Ovary (tissue), 3 donors: Measurements from ENCODE around the gene LZTFL1.

Experiments used
- CTCF ChIP-seq, 3 donors: fragments of 450-650 bp in 2 of 3; fragments of 200-600 bp in 1 of 3; IDR thresholded peaks; one replicate each; pipeline versions ENCODE4 v1.5.1 to v1.8.0; 2016 to 2022; ENCODE audit warnings: antibody characterized with exemption in 3 of 3, mild to moderate bottlenecking in 1 of 3
- EP300 ChIP-seq: sonication (generic); formaldehyde crosslinking; IDR thresholded peaks from one replicate; pipeline ENCODE4 v1.6.1; 2017; ENCODE audit warnings: antibody characterized with exemption
- POLR2A ChIP-seq: fragments of 450-650 bp; IDR thresholded peaks from one replicate; pipeline ENCODE4 v1.6.1; 2017; ENCODE audit warnings: antibody characterized with exemption, mild to moderate bottlenecking, moderate library complexity
- donor health status: DM: no; HTN: no; CAD: no.

- TF ChIP-seq CTCF (IDR thresholded peaks at IDR 0.05) (no peak), POLR2A (no peak), EP300 (no peak)
Observed at GRCh38 chr3:45826321-45826720, 15.6 kb downstream of the LZTFL1 start.
